ENCODE measurements around the gene CLEC20A. TPM values are rescaled to one million over a fixed set of nuclear protein-coding genes. Genes with fewer than 3 reads are reported as not detected.

The CLEC20A gene
- not detected for polyA plus RNA-seq (2013, experiment 1 of 2)
- polyA plus RNA-seq (2013, experiment 2 of 2): not detected

- no peaks in the 10 kb centered on the region for H3K9me3 ChIP-seq (ENCODE audit: control insufficient read depth, low read length)
- no peak within 1 kb of the TSS for H3K27ac ChIP-seq (ENCODE audit: low read depth, low read length, severe bottlenecking)
- no peaks in the 10 kb centered on the region for H3K36me3 ChIP-seq (ENCODE audit: control insufficient read depth, insufficient read depth, low read length)
- 96 to 98% methylated on average over 19 to 22 of the region's 26 CpGs for WGBS, 2 experiments (ENCODE audit: insufficient coverage in 2 of 2)
- no peaks in the 10 kb centered on the region for H3K4me1 ChIP-seq (ENCODE audit: control insufficient read depth, insufficient read depth, low read length, poor library complexity, severe bottlenecking)
- H3K4me3 ChIP-seq (ENCODE audit: extremely low read depth, insufficient read depth, low read length, poor library complexity, severe bottlenecking): no peak within 1 kb of the TSS
Observed at GRCh38 chr1:178496410-178497135, at the start of gene CLEC20A. Gene CLEC20A (minus strand): TSS chr1:178496964. CDS start chr1:178496939, 25 bp downstream.

DNA sequence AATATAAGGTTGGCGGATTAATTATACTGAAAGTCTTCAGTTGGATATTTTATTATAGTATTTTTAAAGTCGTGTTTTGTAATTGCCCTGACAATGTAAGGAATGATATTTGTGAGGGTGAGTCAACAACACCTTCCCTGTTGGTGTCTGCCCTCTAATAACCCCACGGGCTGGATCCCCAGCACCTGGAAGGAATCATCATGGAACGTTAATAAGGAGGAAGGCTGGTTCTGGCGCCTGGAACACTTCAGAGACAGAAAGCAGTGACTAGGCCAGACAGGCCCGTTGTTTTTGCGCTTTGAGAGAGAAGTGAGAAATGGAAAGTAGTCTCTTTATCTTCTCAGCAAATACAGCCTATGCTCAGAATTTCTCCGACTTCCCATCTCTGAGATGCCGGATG is 47.8 kb upstream of the CLEC20A start:
- Histone ChIP-seq H3K4me1 (ENCODE audit: control insufficient read depth, insufficient read depth, low read length, poor library complexity, severe bottlenecking) (no peaks in the 10 kb centered on the region), H3K9me3 (ENCODE audit: control insufficient read depth, low read length) (no peaks in the 10 kb centered on the region), H3K27ac (ENCODE audit: low read depth, low read length, severe bottlenecking) (no peak overlapping the region), H3K36me3 (ENCODE audit: control insufficient read depth, insufficient read depth, low read length) (no peaks in the 10 kb centered on the region), H3K4me3 (ENCODE audit: extremely low read depth, insufficient read depth, low read length, poor library complexity, severe bottlenecking) (no peak overlapping the region)
- WGBS, 2 experiments (ENCODE audit: insufficient coverage in 2 of 2): 93 to 100% methylated on average over 2 to 7 of the region's 9 CpGs

DNA sequence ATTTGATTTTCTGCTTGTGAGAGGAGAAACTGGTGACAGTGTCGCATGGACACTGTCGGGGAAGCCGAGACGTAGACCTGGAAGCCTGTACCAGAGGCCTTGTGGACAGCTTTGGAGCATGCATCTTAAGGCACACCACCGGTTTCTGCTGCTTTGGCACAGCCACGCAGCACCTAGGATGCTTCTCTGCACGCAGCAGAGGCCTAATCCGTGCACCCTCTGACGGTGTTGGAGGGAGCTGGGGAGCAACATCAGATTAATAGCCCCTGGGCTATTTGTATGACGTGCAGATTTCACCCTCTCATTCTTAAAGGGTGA is 46.5 kb upstream of the CLEC20A start:
- peak overlapping the region; percentile 72 for H3K4me3 ChIP-seq (ENCODE audit: extremely low read depth, insufficient read depth, low read length, poor library complexity, severe bottlenecking)
- no peaks in the 10 kb centered on the region for H3K36me3 ChIP-seq (ENCODE audit: control insufficient read depth, insufficient read depth, low read length)
- peaks cover 6% of the 10 kb centered on the region for H3K4me1 ChIP-seq (ENCODE audit: control insufficient read depth, insufficient read depth, low read length, poor library complexity, severe bottlenecking)
- no peaks in the 10 kb centered on the region for H3K9me3 ChIP-seq (ENCODE audit: control insufficient read depth, low read length)
- peak overlapping the region; percentile 88 for H3K27ac ChIP-seq (ENCODE audit: low read depth, low read length, severe bottlenecking)
- WGBS, 2 experiments (ENCODE audit: insufficient coverage in 2 of 2): 11 to 12% methylated on average over 9 to 10 of the region's 10 CpGs

DNA sequence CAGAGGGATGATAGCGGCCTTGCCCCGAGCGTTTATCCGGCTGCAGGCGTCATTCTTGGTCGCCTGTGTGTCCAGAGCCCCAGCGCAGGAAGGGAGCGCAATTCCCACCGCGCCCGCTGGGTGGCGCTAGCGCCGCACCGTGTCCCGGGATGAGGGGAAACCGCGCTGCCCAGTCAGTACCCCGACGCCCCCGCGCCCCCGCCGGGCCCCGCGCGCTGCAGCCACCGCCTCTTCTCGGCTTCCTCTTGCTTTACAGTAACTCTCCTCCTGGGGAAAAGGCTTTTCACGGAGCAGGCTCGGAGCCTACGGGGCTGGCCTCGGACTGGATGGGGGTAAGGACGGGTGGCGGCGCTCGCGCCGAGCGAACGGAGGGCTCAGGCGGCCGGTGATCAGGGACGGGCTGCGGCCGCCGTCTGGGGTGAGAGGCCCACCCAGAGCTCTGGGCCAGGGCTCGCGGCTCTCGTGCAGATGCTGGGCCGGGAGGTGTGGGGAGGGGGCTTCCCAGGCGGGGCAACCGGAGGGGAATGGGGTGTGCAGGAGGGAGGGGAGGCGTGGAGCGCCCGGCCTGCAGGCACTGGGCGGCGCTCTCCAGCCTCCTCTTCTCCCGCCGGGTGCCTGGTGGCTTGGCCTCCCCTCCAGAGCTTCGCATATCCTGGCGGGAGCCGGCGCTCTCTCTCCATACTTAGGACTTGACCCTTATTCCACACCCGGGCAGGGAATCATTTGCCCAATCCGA is 46.0 kb upstream of the CLEC20A start:
- peak overlapping the region; percentile 88 for H3K27ac ChIP-seq (ENCODE audit: low read depth, low read length, severe bottlenecking)
- H3K4me1 ChIP-seq (ENCODE audit: control insufficient read depth, insufficient read depth, low read length, poor library complexity, severe bottlenecking): peaks cover 12% of the 10 kb centered on the region
- WGBS, 2 experiments (ENCODE audit: insufficient coverage in 2 of 2): 1% methylated on average over 35 to 42 of the region's 66 CpGs
- peak overlapping the region; percentile 72 for H3K4me3 ChIP-seq (ENCODE audit: extremely low read depth, insufficient read depth, low read length, poor library complexity, severe bottlenecking)
- H3K9me3 ChIP-seq (ENCODE audit: control insufficient read depth, low read length): no peaks in the 10 kb centered on the region
- no peaks in the 10 kb centered on the region for H3K36me3 ChIP-seq (ENCODE audit: control insufficient read depth, insufficient read depth, low read length)

DNA sequence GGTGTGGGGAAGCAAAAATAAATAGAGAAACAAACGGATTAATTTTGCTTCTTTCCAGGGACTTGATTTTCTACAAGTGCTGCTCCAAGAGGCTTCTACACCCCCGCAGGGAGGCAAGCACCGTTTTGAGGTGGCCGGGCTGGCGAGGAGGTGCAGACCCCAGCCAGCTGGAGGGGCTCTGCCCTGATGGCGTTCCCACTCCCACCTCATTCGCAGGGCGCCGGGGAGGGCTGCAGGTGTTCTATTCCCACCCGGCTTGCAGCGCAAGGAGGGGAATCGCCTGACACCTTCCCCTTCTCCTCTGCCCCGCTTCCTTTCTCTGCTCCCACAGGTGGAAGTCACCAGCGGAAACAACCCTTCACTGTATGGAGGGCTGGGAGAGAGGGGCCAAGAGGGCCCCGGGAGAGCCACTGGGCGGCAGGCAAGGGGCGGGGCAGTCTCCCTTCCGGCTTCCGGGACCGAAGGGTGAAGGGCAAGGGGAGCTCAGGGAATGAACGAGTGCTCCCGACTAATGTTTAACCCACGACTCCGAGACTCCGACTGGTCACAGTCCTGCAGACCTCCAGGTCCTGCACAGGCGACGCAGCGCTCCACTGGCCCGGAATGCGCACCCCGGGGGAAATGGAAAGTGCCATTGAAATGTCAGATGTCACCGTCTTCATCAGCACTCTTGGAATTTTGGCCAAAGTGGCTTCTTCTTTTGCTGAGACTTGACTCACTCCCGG is 45.2 kb upstream of the CLEC20A start:
- peak overlapping the region; percentile 72 for H3K4me3 ChIP-seq (ENCODE audit: extremely low read depth, insufficient read depth, low read length, poor library complexity, severe bottlenecking)
- no peaks in the 10 kb centered on the region for H3K9me3 ChIP-seq (ENCODE audit: control insufficient read depth, low read length)
- H3K36me3 ChIP-seq (ENCODE audit: control insufficient read depth, insufficient read depth, low read length): no peaks in the 10 kb centered on the region
- WGBS, 2 experiments (ENCODE audit: insufficient coverage in 2 of 2): 5 to 13% methylated on average over 24 to 25 of the region's 33 CpGs
- peaks cover 19% of the 10 kb centered on the region for H3K4me1 ChIP-seq (ENCODE audit: control insufficient read depth, insufficient read depth, low read length, poor library complexity, severe bottlenecking)
- H3K27ac ChIP-seq (ENCODE audit: low read depth, low read length, severe bottlenecking): peak overlapping the region; percentile 66

DNA sequence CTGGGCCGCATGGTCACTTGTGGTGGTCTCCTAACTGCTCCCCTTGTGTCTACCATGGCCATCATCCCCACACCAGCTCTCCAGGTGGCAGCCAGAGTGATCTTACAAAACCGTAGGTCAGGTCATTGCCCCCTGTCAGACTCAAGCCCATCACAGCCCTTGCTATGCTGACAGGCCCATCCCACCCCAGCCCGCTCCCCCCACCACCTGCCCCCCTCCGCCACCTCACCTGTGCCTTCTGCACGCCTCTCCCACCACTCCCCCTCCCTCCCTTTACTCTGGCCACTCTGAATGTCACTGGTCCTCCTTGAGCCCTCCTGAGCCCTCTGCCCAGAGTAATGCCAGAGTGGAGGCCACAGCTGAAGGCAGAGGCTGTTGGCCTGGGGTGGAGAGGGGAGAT is 44.6 kb upstream of the CLEC20A start:
- Histone ChIP-seq H3K4me3 (ENCODE audit: extremely low read depth, insufficient read depth, low read length, poor library complexity, severe bottlenecking) (no peak overlapping the region), H3K27ac (ENCODE audit: low read depth, low read length, severe bottlenecking) (no peak overlapping the region), H3K36me3 (ENCODE audit: control insufficient read depth, insufficient read depth, low read length) (no peaks in the 10 kb centered on the region), H3K4me1 (ENCODE audit: control insufficient read depth, insufficient read depth, low read length, poor library complexity, severe bottlenecking) (peaks cover 21% of the 10 kb centered on the region), H3K9me3 (ENCODE audit: control insufficient read depth, low read length) (no peaks in the 10 kb centered on the region)
- WGBS, 2 experiments (ENCODE audit: insufficient coverage in 2 of 2): 80 to 83% methylated on average over 1 to 2 of the region's 5 CpGs

DNA sequence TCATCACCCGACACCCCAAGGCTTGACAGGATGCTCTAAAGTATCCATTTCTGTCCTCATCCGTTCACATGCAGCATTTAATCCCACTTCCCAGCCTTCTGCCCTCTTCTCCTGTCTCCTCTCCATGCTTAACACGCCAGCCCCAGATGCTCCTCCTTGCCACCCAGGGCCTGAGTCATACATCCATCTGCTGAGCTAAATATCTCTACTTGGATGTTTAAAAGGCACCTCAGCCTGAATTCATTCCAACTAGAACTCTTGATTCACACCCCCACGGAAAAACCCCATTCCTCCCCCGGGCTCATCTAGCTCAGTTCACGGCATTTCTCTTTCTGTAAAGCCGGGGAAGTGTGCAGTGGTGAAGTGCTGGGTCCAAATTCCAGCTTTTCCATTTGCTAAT is 43.9 kb upstream of the CLEC20A start:
- Histone ChIP-seq H3K4me3 (ENCODE audit: extremely low read depth, insufficient read depth, low read length, poor library complexity, severe bottlenecking) (no peak overlapping the region), H3K36me3 (ENCODE audit: control insufficient read depth, insufficient read depth, low read length) (no peaks in the 10 kb centered on the region), H3K4me1 (ENCODE audit: control insufficient read depth, insufficient read depth, low read length, poor library complexity, severe bottlenecking) (peaks cover 21% of the 10 kb centered on the region), H3K27ac (ENCODE audit: low read depth, low read length, severe bottlenecking) (no peak overlapping the region), H3K9me3 (ENCODE audit: control insufficient read depth, low read length) (no peaks in the 10 kb centered on the region)
- 86 to 97% methylated on average over 6 to 7 of the region's 7 CpGs for WGBS, 2 experiments (ENCODE audit: insufficient coverage in 2 of 2)

DNA sequence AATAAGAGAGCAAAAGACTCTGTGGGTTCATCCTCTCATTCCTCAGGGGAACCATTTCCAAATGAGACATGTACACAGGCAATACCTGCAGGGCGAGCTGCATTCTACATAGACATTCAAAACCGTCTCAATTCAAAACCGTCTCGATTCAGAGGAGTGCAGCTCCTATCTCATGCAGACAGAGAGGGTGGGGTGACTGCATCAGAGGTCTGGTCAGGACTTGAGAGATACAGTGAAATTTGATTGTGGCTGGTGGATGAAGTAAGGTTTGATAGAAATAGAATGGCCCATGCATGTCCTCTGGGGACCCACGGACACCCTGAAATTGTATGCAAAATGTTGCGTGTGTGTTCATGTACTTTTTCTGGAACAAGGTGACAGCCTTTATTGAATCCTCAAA is 43.4 kb upstream of the CLEC20A start:
- H3K4me3 ChIP-seq (ENCODE audit: extremely low read depth, insufficient read depth, low read length, poor library complexity, severe bottlenecking): no peak overlapping the region
- no peak overlapping the region for H3K27ac ChIP-seq (ENCODE audit: low read depth, low read length, severe bottlenecking)
- WGBS, 2 experiments (ENCODE audit: insufficient coverage in 2 of 2): 98% methylated on average over 6 of the region's 6 CpGs
- H3K4me1 ChIP-seq (ENCODE audit: control insufficient read depth, insufficient read depth, low read length, poor library complexity, severe bottlenecking): peaks cover 21% of the 10 kb centered on the region
- no peaks in the 10 kb centered on the region for H3K9me3 ChIP-seq (ENCODE audit: control insufficient read depth, low read length)
- no peaks in the 10 kb centered on the region for H3K36me3 ChIP-seq (ENCODE audit: control insufficient read depth, insufficient read depth, low read length)

- Histone ChIP-seq H3K27ac (ENCODE audit: low read depth, low read length, severe bottlenecking) (no peak overlapping the region), H3K36me3 (ENCODE audit: control insufficient read depth, insufficient read depth, low read length) (no peaks in the 10 kb centered on the region), H3K4me1 (ENCODE audit: control insufficient read depth, insufficient read depth, low read length, poor library complexity, severe bottlenecking) (peaks cover 21% of the 10 kb centered on the region), H3K9me3 (ENCODE audit: control insufficient read depth, low read length) (no peaks in the 10 kb centered on the region), H3K4me3 (ENCODE audit: extremely low read depth, insufficient read depth, low read length, poor library complexity, severe bottlenecking) (no peak overlapping the region)
- 98 to 99% methylated on average over 5 to 7 of the region's 7 CpGs for WGBS, 2 experiments (ENCODE audit: insufficient coverage in 2 of 2)
Observed at GRCh38 chr1:178539291-178539690, 42.5 kb upstream of the CLEC20A start.

DNA sequence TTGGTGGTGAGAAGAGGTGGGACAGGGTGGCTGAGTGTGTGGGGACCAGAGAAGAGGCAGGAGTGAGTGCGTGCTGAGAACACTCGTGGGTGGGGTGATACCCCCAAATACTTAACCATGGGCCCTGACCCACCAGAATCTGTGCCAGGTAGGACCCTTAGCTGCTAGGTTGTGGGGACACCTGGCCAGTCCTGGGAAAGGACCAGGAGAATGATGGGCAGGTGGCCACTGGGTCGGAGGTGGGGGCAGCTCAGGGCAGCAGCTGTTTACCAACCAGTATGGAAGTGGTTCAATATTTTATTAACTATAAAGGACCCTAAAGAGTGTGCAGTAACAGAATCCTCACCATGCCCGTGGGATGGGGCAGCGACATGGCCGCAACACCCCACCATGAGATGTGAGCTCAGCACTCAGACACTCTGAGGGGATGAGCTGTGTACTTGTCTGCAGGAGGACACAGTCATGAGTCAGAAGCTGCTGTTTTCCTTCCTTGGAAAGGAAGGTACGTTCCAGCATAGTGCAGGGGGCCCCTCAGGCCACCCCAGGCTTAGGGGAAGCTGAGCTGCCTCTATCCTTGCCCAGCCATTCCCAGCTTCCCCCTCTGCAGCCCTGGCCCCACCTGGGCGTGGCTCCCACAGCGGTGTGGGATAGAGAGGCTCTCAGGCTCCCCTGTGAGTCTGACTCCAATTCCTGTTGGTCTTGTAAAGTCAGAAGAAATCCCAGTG is 41.6 kb upstream of the CLEC20A start:
- H3K4me1 ChIP-seq (ENCODE audit: control insufficient read depth, insufficient read depth, low read length, poor library complexity, severe bottlenecking): peaks cover 21% of the 10 kb centered on the region
- H3K9me3 ChIP-seq (ENCODE audit: control insufficient read depth, low read length): no peaks in the 10 kb centered on the region
- no peak overlapping the region for H3K4me3 ChIP-seq (ENCODE audit: extremely low read depth, insufficient read depth, low read length, poor library complexity, severe bottlenecking)
- H3K36me3 ChIP-seq (ENCODE audit: control insufficient read depth, insufficient read depth, low read length): no peaks in the 10 kb centered on the region
- WGBS, 2 experiments (ENCODE audit: insufficient coverage in 2 of 2): 81 to 89% methylated on average over 4 to 6 of the region's 9 CpGs
- peak overlapping the region; percentile 41 for H3K27ac ChIP-seq (ENCODE audit: low read depth, low read length, severe bottlenecking)
